ENCODE measurements around the gene FUT3.
"Not testable (repeated sequence)": the region's sequence is repeated elsewhere in the genome, so short reads cannot be mapped to it uniquely, and the experiment has no call there.

The FUT3 gene

DNA sequence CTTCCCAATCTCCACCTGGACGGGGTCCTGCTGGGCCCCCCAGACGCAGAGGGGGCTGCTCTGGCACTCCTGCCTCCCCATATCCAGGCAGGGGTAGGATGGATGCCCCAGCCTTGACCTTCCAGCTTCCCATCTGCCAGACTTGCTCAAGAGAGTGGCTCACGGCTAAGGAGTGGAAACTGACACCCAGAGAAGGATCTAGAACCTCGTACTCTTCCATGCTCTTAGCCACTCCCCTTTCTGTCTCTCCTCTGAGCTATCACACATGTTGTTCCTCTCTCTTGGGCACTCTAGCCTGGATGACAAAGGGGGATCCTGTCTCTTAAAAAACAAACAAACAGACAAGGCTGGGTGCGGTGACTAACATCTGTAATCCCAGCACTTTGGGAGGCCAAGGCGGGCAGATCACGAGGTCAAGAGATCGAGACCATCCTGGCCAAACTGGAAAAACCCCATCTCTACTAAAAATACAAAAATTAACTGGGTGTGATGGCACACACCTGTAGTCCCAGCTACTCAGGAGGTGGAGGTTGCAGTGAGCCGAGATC, 31.2 kb upstream of the FUT3 start:
- DNase-seq (ENCODE audit: low read depth in 2 of 2) = no peak

DNA sequence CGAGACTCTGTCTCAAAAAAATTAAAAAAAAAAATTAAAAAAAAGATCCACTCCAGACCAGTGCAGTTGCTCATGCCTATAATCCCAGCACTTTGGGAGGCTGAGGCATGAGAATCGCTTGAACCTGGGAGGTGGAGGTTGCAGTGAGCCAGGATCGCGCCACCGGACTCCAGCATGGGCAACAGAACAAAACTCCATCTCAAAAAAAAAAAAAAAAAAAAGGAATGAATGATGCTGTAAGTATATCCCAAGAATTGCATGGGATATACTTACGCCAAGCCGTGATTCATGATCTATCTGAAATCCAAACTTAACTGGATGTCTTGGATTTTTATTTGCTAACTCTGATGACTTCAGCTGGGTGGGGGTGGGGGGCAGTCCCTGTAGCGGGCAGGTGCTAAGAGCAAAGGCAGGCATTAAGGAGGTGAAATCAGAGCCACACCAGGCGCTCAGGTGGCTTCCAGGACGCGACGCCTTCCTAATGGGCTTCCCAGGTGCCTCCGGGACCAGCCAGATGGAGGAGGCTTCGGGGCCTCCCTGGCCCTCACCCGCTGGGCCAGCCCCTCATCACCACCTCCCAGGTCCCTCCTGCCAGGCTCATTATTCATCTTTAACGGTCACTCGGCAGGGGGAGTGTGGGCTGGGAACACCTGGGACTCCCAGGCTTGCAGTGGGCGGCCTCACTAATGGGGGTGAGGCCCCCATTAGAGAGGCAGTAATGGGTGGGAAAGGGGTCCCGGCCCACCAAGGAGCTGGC, 30.5 kb upstream of the FUT3 start:
- DNase-seq (ENCODE audit: low read depth in 2 of 2) = no peak

DNA sequence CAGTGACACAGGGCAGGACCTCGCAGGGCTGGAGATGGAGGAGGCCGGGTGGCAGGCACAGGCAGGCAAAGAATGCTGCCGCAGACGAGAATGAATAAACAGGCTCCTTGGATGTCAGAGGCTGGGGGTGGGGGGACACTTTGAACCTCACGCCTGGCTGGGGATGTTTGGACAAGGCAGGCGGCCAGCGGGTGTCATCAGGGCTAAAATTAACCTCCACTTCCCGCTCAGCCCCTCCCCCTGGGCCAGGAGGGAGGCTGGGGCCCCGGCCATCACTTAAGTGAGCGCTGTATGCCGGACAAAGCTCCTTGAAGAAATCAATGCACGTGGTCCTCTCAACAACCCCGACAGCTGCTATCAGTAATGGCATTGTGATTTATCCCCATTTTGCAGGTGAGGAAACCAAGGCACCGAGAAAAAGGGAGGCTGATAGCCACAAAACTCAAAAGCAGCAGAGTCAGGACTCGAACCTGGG, 29.4 kb upstream of the FUT3 start:
- DNase-seq (ENCODE audit: low read depth in 2 of 2) = no peak

DNA sequence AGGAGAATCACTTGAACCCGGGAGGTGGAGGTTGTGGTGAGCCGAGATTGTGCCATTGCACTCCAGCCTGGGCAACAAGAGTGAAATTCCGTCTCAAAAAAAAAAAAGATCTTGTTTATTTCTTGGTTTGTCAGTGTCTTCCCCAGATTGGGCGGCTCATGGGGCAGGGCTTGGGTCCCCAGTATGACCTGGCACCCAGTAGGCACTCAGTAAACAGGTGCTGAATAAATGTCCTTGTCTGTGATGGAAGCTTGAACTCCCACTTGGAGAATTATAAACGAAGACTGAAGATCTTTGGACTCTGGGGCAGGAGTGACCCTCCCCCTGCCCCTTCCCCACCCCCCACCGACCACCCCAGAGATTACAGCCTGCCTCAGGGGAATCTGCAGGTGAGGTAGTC, 28.9 kb upstream of the FUT3 start:
- no peak for DNase-seq (ENCODE audit: low read depth in 2 of 2)

DNA sequence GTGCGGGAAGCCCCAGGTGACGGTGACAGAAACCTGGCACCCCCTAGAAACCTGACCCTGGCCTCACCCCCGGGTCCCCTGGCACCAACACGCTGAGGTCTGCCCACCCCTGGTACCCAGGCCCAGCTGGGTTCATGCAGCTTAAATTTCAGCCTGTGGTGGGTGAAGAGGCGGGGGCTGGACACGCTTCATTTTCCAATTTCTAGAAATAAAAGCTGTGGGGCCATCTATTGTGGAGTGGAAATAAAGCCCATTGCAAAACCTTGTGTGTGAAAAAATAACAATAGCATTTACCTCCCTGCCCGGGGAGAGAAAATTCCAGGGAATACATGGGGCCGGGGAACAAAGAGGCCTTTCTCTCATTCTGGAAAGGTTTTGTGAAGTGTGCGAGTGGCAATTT, 26.6 kb upstream of the FUT3 start:
- no peak for DNase-seq (ENCODE audit: low read depth in 2 of 2)

DNA sequence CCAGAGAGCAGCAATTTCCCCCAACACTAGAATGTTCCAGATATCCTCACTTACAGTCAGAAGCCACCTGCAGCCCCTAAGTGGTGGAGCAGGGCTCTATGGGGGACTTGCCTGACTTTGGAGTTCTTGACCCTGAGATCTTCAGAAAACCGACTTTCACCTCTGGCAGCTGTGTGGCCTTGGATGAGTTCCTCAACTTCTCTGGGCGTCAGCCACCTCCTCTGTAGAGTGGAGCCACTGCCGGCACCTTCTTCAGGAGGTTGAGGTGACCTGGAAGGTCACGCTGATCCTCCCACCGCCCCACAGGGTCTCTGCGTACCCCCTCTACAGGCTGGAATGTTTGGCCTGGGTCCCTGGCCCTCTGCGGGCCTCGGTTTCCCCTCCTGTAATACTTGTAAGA, 26.2 kb upstream of the FUT3 start:
- no peak for DNase-seq (ENCODE audit: low read depth in 2 of 2)

DNA sequence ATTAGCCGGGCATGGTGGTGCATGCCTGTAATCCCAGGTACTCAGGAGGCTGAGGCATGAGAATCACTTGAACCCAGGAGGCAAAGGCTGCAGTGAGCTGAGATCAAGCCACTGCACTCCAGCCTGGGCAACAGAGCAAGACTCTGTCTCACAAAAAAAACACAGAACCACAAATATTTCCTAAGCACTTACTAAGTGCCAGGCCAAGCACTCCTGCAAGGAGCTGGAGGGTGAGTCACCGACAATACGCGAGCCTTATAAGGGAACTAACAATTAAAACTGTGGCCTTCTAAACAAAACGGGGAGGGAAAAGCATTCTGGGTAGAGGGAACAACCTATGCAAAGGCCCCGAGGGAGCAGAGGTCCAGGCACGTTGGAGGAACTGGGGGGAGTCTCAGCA, 23.2 kb upstream of the FUT3 start:
- DNase-seq (ENCODE audit: low read depth in 2 of 2) = not testable (repeated sequence)

DNA sequence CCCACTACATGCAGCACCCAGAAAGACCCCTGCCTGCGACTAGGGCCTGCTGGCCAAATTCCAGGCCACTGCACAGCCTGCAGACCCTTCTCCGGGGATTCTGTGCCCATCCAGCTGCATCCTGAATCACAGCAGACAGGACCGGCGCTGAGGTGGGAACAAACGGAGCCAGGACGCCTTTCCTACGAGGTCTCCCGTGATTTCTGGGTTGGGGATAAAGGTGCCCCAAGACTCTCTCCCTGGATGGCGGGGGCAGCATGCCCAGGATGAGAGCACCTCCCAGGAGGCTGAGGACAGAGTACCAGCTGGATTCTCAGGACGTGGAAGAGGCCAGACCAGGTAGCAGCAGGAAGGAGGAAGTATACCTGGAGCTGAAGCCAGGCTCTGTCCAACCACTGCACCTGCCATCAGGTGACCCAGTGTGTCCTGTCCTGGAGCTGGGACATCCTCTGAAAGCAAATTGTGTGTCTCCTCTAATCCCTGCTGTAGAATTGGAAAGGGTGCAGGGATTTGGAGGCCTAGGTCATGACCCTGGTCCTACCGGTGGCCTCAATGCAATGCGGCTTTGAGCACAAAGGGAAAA, 22.5 kb upstream of the FUT3 start:
- no peak for DNase-seq (ENCODE audit: low read depth in 2 of 2)

DNA sequence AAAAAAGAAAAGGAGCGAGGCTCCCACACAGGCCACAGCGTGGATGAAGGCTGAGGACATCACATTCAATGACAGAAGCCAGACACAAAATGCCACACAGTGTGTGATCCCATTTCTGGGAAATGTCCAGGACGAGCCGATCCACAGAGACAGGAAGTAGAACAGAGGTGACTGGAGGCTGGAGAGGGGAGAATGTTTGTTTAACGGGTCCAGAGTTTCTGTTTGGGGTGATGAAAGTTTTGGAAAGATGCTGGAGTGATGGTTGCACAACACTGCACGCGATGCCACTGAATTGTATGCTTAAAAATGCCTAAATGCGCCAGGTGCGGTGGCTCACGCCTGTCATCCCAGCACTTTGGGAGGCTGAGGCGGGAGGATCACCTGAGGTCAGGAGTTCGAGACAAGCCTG, 19.7 kb upstream of the FUT3 start:
- no peak for DNase-seq (ENCODE audit: low read depth in 2 of 2)

DNA sequence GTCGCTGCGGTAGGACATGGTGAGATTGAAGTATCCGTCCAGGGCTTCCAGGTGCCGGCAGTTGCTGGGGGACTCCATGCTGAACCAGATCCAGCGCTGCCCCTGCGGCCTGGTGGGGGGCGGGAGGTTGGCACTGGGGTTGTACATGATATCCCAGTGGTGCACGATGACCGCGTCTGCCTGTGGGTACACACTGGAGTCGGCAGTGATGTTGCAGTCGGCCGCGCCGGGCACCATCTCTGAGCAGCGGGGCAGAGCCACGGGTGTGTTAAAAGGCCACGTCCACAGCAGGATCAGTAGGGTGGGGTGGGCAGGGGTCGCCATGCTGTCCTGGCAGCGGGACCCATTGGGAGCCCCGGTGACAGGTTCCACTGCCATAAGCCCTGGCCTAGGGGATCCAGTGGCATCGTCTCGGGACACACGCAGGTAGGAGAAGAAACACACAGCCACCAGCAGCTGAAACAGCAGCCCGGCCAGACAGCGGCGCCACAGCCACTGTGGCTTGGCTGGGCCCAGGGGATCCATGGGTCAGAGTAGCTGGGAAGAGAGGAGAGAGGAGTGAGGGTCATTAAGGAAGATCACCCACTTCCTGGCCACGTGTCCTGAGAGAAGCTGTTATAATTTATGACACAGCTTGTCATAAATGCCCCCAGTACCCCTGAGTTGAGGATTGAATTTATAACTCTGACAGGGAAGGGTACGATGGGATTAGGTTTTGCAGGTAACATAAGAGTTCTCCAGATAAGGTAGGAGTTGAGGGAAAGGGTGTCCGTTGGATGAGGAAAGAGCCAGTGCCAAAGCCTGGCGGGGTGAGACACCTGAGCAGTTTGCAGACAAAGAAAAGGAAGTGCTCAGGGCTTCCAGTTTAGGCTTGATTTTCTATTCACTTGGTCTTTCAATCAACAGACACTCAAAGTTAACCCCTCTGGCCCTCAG, 16.2 kb upstream of the FUT3 start:
- DNase-seq (ENCODE audit: low read depth in 2 of 2) = no peak

DNA sequence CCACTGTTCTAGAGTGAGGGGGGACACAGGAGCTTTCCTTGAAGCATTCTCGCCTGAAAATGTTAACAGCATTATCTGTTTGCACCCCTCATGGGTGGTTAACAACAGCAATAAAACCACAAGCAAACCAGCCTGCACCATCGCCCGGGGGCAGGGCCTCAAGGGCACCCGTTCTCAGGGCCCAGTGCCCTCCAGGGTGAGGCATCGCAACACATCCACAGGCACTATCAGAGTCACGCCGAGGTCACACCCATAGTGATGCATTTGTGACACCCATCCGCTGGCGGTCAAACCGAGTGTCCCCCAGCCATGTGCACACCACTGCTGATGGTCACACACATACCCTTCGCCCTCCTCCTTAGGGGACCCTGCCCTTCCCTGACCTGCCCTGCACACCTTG, 14.5 kb upstream of the FUT3 start:
- DNase-seq (ENCODE audit: low read depth in 2 of 2) = no peak

DNA sequence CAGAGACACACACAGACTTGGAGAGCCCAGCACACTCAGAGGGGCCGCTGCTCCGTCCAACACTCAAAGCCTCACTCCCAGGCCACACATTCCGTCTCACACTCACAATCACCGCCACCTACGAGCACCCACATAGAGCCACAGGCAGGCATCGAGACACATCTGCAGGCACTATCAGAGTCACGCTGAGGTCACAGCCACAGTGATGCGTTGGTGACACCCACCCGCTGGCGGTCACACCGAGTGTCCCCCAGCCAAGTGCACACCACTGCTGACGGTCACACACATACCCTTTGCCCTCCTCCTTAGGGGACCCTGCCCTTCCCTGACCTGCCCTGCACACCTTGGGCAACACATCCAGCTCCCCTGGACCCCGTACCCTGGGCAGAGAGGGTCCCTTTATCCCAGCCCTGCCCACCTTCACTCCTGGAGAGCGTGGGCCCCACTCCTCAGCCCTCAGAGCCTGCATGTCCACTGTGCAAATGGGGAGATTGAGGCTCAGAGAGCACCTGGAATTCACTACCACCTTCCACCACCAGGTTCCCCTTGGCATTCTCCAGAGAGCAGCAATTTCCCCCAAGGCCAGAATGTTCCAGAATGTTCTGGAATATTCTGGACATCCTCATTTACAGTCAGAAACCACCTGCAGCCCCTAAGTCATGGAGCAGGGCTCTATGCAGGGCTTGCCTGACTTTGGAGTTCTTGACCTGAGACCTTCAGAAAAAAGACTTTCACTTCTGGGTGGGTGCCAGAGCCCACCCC, 13.7 kb upstream of the FUT3 start:
- no peak for DNase-seq (ENCODE audit: low read depth in 2 of 2)

DNA sequence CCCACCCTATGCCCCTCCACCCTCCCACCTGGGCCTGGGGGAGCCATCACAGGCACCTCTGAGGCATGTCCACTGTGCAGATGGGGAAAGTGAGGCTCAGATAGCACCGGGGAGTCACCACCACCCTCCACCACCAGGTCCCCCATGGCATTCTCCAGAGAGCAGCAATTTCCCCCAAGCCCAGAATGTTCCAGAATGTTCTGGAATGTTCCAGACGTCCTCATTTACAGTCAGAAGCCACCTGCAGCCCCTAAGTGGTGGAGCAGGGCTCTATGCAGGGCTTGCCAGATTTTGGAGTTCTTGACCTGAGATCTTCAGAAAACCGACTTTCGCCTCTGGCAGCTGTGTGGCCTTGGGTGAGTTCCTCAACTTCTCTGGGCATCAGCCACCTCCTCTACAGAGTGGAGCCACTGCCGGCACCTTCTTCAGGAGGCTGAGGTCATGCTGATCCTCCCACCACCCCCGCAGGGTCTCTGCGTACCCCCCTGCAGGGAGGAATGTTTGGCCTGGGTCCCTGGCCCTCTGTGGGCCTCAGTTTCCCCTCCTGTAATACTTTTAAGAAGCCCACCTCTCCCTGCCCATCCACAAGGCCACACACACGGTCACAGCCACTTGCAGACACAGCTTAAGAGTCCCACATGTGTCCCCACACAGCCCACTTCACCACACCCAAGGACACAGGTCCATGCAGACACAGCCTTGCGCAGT, 12.9 kb upstream of the FUT3 start:
- DNase-seq (ENCODE audit: low read depth in 2 of 2) = no peak

DNA sequence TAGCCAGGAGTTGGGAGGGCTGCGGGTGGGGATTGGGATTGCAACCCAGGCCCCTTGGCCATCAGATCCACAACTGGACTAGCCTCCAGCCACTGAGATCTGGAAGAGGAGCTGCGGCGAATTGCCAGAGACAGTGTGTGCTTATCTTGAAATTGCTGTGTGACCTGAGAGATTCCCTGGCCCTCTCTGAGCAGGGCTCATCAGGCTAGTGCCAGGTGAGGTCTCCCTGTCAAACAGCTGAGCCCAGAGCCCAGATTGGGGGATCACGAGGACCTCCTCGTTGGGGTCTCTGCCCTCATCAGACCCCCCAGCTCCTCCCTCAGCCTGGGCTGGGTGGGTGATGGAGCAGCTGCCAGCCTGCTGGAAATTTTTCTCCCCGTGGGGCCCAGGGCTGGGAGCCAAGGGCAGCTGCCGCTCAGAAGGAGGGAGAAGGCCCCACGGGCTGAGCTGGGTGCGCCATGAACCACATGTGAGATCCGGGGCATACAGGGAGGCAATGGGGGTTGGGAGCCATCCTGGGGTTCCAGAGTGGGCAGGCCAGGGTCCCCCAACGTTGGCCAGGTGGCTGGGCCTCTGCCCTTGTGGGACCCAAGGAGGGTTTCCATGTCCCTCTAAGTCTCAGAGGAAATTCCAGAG, 11.9 kb upstream of the FUT3 start:
- no peak for DNase-seq (ENCODE audit: low read depth in 2 of 2)

DNA sequence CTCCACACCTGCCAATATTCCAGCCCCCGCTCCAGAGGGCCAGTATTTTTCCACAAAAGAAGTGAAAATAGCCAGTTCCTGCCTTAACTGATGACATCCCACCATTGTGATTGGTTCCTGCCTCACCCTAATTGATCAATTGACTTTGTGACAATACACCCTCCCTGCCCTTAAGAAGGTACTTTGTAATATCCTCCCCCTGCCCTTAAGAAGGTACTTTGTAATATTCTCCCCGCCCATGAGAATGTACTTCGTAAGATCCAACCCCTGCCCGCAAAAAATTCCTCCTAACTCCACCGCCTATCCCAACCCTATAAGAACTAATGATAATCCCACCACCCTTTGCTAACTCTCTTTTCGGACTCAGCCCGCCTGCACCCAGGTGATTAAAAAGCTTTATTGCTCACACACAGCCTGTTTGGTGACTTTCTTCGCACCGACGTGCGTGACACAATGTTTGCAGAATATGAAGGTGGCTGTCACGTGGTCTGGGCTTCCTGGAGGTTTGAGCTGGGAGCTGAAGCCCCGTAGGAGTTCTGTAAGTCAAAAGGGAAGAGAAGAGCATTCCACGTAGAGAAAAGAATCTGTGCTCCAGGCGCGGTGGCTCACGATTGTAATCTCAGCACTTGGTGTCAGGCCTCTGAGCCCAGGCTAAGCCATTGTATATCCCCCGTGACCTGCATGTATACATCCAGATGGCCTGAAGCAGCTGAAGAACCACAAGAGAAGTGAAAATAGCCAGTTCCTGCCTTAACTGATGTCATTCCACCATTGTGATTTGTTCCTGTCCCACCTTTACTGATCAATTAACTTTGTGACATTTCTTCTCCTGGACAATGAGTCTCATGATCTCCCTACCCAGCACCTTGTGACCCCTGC, 6.2 kb upstream of the FUT3 start:
- no peak for DNase-seq (ENCODE audit: low read depth in 2 of 2)

DNA sequence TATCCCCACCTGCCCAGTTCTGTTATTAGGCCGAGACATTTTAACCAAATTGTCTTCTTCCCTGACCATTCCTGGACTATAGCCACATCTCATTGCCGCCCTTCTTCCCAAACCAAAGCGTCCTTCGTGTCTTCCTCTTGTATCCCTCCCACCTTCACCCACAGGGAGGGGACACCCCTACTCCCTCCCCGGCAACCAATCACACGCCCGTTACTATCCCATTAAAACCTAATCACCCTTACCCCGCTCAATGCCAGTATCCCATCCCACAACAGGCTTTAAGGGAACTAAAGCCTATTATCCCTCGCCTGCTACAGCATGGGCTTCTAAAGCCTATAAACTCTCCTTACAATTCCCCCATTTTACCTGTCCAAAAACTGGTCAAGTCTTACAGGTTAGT, 3.9 kb upstream of the FUT3 start:
- not testable (repeated sequence) for DNase-seq (ENCODE audit: low read depth in 2 of 2)

DNA sequence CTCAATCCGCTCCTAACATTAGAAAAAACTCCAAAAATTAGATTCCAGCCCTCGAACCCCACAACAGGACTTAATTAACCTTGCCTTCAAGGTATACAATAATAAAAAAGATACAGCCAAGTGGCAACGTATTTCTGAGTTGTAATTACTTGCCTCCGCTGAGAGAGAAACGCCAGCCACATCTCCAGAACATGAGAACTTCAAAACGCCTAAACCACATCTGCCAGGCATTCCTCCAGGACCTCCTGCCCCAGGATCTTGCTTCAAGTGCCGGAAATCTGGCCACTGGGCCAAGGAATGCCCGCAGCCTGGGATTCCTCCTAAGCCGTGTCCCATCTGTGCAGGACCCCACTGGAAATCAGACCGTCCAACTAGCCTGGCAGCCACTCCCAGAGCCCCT, 2.9 kb upstream of the FUT3 start:
- DNase-seq (ENCODE audit: low read depth in 2 of 2) = not testable (repeated sequence)

DNA sequence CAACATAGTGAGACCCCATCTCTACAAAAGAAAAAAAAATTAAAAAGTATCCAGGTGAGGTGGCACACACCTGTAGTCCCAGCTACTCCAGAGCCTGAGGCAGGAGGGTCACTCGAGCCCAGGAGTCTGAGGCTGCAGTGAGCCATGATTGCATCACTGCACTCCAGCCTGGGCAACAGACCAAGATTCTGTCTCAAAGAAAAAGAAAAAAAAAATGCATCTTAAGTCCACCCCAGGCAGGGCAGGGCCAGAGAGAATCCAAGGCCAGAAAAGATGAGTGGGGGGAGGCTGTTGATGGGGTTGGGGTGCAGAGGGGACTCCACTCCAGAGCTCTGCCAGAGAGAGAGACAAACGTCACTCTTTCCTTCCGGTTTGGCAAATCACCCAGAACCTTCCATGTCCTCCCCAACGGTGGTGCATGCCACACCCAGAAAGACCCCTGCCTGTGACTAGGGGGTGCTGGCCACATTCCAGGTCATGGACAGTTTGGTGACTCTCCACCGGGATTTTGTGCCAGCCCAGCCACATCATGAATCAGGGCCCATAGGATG, 431 bp downstream of the FUT3 start:
- no peak for DNase-seq (ENCODE audit: low read depth in 2 of 2)

DNA sequence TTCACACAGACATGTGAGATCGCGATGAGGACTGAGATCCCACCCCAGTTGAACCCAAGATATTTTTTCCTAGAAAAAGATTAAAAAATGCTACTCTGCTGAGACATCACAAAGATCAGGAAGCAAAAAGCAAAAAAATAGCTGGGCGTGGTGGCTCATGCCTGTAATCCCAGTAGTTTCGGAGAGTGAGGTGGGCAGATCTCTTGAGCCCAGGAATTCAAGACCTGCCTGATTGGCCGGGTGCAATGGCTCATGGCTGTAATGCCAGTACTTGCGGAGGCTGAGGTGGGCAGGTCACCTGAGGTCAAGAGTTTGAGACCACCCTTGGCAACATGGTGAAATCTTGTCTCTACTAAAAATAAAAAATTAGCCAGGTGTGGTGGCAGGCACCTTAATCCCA, 1.1 kb downstream of the FUT3 start:
- DNase-seq (ENCODE audit: low read depth in 2 of 2) = no peak
